IPS DF 19.7 (cell line): ENCODE data around the gene LMNA.
"Not testable (repeated sequence)": the region's sequence is repeated elsewhere in the genome, so short reads cannot be mapped to it uniquely, and the experiment has no call there.

Experiments
- DNase-seq: peaks from one replicate; pipeline ENCODE4 v3.0.0-alpha.2; 2013; ENCODE audit warnings: low read depth, low spot score

LMNA gene

GRCh38 chr1:156104861-156105832, 9.4 kb upstream of the LMNA start:
- no peak for DNase-seq

GRCh38 chr1:156106624-156107488, 7.7 kb upstream of the LMNA start:
- DNase-seq: no peak

GRCh38 chr1:156108057-156108456, 6.5 kb upstream of the LMNA start:
- DNase-seq: no peak

- DNase-seq: no peak
These were observed 5.8 kb upstream of the LMNA start for GRCh38 chr1:156108664-156109241.

GRCh38 chr1:156110252-156110651, 4.3 kb upstream of the LMNA start:
- no peak for DNase-seq

- DNase-seq: no peak
These were observed 3.1 kb upstream of the LMNA start for GRCh38 chr1:156111355-156111962.

GRCh38 chr1:156112276-156113137, 2.0 kb upstream of the LMNA start:
- DNase-seq: no peak

DNA sequence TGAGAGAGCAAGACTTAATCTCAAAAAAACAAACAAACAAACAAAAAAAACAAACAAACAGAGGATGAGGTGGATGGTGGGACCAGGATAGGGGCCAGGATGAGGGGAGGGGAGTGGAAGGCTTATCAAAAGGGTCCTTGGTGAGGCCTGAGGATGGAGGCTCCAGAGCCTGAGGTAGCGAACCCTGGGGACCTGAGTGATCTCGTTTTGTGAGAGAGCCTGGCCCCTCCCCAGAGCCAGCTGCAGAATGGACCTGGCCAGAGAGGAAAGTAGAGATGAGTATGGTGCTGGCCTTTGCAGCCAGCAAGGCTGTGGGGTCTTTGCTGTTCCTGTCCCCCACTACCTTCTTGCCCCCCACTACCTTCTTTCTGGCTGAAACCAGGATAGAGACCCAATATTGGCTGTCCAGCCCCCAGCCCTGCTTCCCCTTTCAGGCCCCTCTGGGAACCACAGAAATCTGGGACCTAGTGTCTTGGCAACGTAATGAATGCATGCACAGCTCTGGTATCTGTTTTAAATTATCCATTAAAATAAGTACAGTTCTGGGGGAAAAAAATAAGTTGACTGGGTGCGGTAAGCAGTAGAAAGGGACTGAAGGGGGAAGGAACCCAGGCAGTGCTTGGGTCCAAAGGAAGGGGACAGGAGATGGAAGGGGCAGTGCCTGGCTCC, 1.1 kb upstream of the LMNA start:
- DNase-seq: no peak

GRCh38 chr1:156114919-156115513, 505 bp downstream of the LMNA start:
- no peak for DNase-seq

GRCh38 chr1:156115514-156116374, 1.2 kb downstream of the LMNA start:
- no peak for DNase-seq

DNA sequence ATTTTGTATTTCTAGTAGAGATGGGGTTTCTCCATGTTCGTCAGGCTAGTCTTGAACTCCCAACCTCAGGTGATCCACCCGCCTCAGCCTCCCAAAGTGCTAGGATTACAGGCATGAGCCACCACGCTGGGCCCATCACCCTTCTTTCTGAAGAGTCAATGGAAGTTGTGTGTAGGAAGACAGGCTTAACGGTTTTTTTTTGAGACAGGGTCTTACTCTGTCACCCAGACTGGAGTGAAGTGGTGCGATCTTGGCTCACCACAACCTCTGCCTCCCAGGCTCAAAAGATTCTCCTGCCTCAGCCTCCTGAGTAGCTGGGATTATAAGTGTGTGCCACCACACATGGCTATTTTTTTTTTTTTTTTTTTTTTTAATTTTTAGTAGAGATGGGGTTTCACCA, 2.2 kb downstream of the LMNA start:
- not testable (repeated sequence) for DNase-seq

- DNase-seq: no peak
These were observed 3.1 kb downstream of the LMNA start for GRCh38 chr1:156117414-156118176.

GRCh38 chr1:156118177-156118868, 3.8 kb downstream of the LMNA start:
- DNase-seq: no peak

GRCh38 chr1:156119503-156120209, 5.1 kb downstream of the LMNA start:
- no peak for DNase-seq

DNA sequence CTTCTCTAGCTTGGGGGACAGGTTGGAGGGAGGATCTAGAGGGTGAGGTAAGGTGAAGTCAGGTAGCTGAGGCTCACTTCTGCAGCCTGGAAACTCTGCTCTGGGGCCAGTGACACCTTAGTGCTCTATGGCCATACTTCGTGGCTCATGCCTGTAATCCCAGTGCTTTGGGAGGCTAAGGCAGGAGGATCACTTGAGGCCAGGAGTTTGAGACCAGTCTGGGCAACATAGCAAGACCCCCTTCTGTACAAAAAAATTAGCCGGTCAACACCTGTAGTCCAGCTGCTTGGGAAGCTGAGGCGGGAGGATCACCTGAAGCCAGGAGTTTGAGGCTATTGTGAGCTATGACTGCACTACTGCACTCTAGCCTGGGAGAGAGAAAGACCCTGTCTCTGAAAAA, 5.8 kb downstream of the LMNA start:
- no peak for DNase-seq

DNA sequence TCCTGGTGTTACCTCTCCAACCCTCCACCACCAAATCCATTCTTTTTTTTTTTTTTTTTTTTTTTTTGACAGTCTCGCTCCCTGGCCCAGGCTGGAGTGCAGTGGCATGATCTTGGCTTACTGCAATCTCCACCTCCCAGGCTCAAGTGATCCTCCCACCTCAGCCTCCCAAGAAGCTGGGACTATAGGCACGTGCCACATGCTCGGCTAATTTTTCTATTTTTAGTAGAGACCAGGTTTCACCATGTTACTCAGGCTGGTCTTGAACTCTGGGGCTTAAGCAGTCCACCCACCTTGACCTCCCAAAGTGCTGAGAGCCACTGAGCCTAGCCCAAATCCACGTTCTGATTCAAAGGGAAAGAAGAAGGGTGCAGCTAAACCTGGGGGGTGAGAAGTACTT, 6.5 kb downstream of the LMNA start:
- DNase-seq: not testable (repeated sequence)

GRCh38 chr1:156121457-156121856, 6.9 kb downstream of the LMNA start:
- no peak for DNase-seq
